Measurements from ENCODE around the gene RAC2.

The RAC2 gene

GRCh38 chr22:37232140-37232998 is 11.7 kb downstream of the RAC2 start:
- TF ChIP-seq, protein P1, sequence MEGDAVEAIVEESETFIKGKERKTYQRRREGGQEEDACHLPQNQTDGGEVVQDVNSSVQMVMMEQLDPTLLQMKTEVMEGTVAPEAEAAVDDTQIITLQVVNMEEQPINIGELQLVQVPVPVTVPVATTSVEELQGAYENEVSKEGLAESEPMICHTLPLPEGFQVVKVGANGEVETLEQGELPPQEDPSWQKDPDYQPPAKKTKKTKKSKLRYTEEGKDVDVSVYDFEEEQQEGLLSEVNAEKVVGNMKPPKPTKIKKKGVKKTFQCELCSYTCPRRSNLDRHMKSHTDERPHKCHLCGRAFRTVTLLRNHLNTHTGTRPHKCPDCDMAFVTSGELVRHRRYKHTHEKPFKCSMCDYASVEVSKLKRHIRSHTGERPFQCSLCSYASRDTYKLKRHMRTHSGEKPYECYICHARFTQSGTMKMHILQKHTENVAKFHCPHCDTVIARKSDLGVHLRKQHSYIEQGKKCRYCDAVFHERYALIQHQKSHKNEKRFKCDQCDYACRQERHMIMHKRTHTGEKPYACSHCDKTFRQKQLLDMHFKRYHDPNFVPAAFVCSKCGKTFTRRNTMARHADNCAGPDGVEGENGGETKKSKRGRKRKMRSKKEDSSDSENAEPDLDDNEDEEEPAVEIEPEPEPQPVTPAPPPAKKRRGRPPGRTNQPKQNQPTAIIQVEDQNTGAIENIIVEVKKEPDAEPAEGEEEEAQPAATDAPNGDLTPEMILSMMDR (IDR thresholded peaks at IDR 0.05; ENCODE audit: low read depth, low read length), result no peak
- no peak for DNase-seq (ENCODE audit: extremely low read depth, low read depth)

DNA sequence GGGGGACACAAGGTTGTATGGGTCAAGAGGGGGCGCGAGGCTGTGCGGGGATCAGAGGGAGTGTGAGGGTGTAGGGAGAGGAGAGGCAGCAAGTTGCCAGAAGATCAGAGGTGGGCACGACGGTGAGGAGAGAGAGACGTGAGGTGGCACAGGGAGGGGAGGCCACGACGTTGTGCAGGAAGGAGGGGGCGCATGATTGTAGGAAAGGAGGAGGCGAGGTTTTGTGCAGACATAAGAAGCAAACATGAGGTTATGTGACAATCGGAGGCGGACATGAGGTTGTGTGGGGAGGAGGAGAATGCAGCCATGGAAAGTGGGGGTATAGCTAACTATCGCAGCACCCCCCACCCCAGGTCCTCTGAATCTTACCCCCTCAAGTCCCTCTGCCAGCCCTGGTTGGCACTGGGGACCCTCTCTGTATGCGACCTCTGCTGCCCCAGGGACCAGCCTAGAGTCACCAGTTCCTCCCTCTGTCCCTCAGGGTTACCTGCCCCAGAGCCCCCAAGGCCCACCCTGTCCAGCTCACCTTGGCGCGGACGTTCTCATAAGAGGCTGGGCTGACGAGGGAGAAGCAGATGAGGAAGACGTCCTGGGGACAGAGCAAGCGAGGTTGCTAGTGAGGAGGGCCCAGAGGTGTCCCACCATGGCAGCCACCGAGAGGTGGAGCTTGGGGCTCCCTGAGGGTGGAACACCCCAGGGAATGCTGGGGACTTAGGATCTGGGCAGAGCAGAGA is 12.5 kb downstream of the RAC2 start:
- no peak for DNase-seq (ENCODE audit: extremely low read depth, low read depth)
- TF ChIP-seq, protein P1 (IDR thresholded peaks at IDR 0.05; ENCODE audit: low read depth, low read length), result no peak

DNA sequence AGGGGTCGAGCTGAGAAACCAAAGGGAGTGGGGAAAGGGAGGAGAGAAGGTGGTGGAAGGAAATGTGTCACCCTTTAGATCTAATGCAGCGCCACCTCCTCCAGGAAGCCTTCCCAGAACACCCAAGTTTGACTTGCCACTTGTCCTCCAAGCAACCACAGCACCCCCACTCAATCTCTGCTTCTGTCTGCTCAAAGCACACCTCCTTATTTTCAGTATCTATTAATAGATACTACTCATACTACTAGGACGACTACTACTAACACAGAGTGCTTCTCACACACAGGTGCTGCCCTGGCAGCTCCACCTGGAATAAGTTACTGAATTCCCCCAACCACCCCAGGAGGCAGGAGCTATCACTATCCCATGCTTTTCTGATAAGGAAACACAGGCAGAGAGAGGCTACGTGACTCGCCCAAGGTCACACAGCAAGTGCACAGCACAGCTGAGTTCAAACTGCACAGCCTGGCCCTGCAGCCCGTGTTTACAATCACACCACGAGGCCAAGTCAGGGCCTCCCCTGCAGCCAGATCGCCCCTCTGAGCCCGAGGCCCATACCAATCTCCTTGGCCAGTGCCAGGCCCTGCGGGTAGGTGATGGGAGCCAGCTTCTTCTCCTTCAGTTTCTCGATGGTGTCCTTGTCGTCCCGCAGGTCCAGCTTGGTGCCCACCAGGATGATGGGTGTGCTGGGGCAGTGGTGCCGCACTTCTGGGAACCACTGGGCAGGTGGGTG is 13.2 kb downstream of the RAC2 start:
- no peak for DNase-seq (ENCODE audit: extremely low read depth, low read depth)
- TF ChIP-seq, protein P1 (IDR thresholded peaks at IDR 0.05; ENCODE audit: low read depth, low read length), result no peak

- TF ChIP-seq, protein P1 (IDR thresholded peaks at IDR 0.05; ENCODE audit: low read depth, low read length), result no peak
- no peak for DNase-seq (ENCODE audit: extremely low read depth, low read depth)
Measured at GRCh38 chr22:37229805-37230672, 14.0 kb downstream of the RAC2 start.

DNA sequence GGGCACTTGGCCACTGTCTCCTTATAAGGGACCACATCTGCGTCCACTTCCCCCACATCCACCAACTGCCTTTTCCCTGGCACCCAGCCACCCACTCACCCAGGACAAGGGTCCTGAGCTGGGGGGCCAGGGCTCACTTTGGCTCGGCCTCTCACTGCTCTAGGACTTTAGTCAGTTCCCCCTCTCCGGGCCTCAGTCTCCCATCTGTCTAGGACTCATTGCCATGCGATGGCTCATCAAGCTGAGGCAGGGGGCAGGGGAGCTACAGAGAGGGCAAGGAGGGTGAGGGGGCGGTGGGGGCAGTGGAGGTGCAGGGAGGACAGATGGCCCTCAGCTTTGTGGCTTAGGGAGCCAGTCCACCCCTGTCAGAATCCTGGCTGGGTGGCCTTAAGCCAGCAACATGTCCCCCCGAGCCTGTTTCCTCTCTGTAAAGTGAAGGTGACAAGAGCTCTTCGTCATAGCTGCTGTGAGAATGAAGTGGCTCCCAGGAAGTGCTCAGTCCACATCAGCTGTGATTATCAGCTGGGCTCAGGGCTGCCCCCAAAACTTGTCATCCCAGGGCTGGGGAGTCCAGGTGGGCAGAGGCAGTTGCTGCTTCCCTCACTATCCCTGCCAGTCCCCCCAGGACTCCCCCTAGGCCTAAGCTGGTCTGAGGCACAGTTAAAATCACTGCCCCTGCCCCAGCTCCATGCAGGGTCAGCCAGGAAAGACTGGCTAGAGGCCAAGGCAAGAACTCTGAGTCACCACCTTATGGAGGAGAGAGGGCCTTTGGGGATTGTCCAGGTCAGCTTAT is 14.9 kb downstream of the RAC2 start:
- peak; percentile 43 for DNase-seq (ENCODE audit: extremely low read depth, low read depth)

More for the DNA sequence above, 14.9 kb downstream of the RAC2 start:
- TF ChIP-seq, protein P1 (IDR thresholded peaks at IDR 0.05; ENCODE audit: low read depth, low read length), result no peak

Measured in AG09319 (cell line).